OCI-LY1 (cell line): ENCODE data around the gene MRFAP1.

Experiments
- CTCF ChIP-seq: fragments of 200-600 bp; sonication (generic), shearing (Covaris generic); IDR thresholded peaks from 2 replicates; pipeline ENCODE4 v1.5.1; 2017; ENCODE audit warnings: mild to moderate bottlenecking, antibody characterized with exemption, low read length, moderate library complexity, mixed read lengths
- EZH2 ChIP-seq: fragments of 200-600 bp; sonication (generic), shearing (Covaris generic); IDR thresholded peaks from 2 replicates; pipeline ENCODE4 v1.8.0; 2017; ENCODE audit warnings: borderline replicate concordance, mixed run types, mild to moderate bottlenecking, antibody characterized with exemption, low read length, moderate library complexity, mixed read lengths

- TF ChIP-seq CTCF = no peak
- TF ChIP-seq EZH2 = no peak
Measured at GRCh38 chr4:6655924-6656323, 15.4 kb downstream of the MRFAP1 start.
